HG03342 (cell line): Measurements from ENCODE around the gene ATP11A.
A peak's percentile ranks its signal among the peaks of the same experiment; 100 is the strongest.
"Not testable (repeated sequence)": the region's sequence is repeated elsewhere in the genome, so short reads cannot be mapped to it uniquely, and the experiment has no call there.

Experiments
- ATAC-seq: cut with Tn5 transposase; IDR thresholded peaks from one replicate; pipeline ENCODE4 v1.9.1; 2021; ENCODE audit warnings: mild to moderate bottlenecking, moderate library complexity; ENCODE audit not compliant: unreplicated experiment

Gene ATP11A

GRCh38 chr13:112791663-112792440 is 102.0 kb downstream of the ATP11A start:
- no peak for ATAC-seq

GRCh38 chr13:112792511-112792910 is 102.7 kb downstream of the ATP11A start:
- no peak for ATAC-seq

- no peak for ATAC-seq
These were observed 104.0 kb downstream of the ATP11A start for GRCh38 chr13:112793545-112794445.

DNA sequence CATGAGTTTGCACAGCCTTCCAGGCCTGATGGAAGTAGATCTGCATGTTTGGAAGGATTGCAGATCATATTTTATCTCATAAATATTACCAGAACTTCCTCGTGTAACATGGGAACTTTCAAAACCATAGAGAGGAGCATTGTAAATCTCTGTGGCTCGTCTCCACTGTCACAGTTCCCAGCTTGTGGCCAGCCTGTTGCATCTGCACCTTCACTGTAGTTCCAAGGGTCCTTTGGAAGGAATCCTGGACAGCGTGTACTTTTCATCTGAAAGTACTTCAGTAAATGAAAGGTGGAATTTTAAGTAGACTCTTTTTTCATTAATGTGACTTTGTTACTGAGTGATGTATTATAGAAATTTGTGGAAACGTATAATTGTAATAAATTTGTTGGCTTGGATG is 105.4 kb downstream of the ATP11A start:
- ATAC-seq, result no peak

GRCh38 chr13:112796190-112796915 is 106.5 kb downstream of the ATP11A start:
- no peak for ATAC-seq

DNA sequence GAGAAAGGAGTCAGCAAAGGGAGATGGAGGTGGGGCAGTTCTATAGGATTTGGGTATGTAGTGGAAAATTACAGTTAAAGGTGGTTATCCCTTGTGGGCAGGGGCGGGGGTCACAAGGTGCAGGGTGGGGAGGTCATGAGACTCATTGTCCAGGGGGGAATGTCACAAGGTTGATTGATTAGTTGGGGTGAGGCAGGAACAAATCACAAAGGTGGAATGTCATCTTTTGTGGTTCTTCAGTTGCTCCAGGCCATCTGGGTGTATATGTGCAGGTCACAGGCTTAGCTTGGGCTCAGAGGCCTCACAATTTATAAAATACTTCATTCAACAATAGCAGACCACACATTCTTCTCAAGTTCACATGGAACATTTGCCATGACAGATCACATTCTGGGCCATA is 109.6 kb downstream of the ATP11A start:
- ATAC-seq, result no peak

DNA sequence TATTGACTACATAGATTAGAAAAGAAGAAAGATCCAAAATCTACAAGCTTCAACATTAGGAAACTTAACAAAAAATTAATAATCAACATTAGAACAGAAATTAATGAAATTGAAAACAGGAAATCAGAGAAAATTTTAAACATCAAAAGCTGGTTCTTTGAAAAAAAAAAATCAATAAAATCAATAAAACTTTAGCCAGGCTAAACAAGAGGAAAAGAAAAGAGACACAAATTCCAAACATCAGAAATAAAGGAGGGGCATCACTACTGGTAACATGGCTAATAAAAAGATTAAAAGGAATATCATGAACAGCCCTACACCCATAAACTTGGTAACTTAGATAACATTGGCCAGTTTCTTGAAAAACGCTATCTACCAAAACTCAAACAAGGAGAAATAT is 110.2 kb downstream of the ATP11A start:
- ATAC-seq, result no peak

DNA sequence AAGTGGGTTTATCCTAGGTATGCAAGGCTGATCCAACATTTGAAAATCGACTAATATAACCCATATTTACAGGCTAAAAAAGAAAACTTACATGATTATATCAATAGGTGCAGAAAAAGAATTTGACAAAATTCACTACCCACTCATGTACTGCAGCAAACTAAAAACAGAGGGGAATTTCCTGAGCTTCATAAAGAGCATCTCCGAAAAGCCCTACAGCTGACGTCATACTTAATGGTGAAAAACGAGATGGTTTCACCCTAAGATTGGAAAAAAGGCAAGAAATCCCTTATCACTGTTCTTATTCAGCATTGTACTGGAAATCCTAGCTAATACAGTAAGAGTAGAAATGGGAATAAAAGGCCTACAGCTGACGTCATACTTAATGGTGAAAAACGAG is 111.0 kb downstream of the ATP11A start:
- not testable (repeated sequence) for ATAC-seq

GRCh38 chr13:112802802-112803195 is 113.0 kb downstream of the ATP11A start:
- peak; percentile 46 for ATAC-seq

DNA sequence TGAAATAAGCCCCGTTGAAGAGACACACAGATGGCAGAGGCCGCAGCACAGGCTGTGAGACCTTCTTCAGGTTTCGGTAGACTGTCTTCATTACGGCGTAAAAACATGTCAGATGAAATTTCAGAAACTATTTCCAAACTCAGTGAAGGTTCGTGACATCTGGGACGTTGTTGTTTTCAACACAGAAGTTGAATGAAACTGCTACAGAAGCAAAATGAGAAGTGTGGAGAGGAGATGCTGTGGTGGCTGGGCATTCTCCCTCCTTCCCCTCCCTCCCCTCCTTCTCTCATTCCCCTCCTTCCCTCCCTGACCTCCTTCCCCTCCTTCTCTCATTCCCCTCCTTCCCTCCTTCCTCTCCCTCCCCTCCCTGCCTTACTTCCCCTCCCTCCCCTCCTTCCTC is 113.6 kb downstream of the ATP11A start:
- peak; percentile 58 for ATAC-seq

- ATAC-seq, result no peak
These were observed 114.5 kb downstream of the ATP11A start for GRCh38 chr13:112804374-112804773.

DNA sequence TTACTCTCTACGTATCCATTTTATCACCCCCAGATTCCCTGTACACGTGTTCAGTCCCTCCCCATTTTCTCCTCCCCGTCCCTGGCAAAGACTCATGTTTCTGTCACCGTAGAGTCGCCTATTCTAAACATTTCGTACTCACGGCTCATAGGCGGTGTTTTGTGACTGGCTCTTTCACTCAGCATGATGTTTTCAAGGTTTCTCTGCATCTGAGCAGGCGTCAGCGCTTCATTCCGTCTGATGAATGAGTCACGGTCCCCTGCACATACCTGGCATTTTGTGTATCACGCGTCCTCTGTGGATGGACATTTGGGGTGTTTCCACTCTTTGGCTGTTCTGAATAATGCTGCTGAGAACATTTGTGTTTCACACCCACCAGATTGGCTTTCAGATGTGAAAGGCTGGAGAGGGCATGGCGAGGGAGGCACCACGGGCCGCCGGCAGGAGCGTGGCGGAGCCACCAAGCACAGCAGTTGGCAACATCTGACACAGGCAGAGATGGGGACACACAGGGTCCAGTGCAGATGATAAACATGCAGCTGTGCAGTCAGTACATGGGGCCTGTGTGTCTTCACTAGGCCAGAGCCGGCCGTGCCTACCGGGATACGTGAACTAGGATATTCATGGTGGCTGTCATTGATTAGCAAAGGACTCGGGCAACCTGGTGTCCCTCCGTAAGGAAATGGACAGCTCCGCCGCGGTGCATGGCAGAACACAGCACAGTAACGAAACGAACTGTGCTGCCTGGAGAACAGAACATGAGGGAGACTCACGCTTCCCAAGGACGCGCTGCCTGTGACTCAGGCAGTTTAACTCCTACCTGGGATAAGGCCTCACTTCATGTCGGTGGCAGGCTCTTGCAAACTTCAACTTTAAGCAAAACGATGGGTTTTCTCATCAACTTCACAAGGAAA is 117.2 kb downstream of the ATP11A start:
- no peak for ATAC-seq

- ATAC-seq, result no peak
These were observed 118.0 kb downstream of the ATP11A start for GRCh38 chr13:112807653-112808376.

- ATAC-seq, result no peak
These were observed 118.7 kb downstream of the ATP11A start for GRCh38 chr13:112808377-112809140.

DNA sequence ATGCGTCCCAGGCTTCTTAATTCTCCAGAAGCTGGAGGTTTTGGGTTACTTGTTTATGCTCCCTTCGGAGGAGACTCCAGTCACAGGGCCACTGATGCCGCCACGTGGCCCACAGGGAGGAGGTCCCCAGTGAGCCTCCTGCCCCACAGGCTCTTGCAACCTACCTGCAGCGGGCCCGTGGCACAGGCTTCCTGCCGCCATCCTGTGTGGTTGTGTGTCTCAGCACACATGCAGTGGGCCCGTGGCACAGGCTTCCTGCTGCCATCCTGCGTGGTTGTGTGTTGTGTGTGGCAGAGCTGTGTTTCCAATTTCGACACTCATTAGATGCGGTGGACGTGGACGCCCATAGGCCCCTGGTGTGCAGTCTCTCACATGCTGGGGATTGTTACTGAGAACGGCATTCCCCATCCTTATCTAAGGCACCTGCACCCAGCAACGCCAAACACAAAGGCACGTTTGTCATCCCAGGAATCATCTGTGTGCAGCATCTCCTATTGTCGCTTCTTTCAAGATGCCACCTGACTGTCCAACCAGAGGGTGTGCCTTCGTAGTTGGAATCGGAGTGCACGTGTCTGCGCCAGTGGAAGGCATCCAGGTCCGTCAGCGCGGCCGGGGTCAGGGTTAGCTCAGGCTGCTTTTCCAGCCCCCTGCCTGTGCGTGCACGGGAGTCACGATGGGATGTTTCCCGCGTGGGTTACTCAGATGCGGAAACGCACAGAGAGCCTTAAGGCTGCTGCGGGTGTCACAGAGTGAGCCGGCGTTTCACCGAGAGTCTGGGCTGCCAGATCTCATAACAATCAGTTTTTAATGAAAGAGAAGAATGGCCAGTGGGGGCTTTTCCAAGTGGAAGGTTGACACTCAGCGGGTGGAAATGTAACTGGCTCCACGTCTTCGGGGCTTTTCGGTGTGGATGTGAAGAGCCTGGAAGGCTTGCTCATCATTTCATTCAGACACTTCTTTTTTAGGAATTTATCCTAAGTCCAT is 119.8 kb downstream of the ATP11A start:
- no peak for ATAC-seq

- no peak for ATAC-seq
These were observed 120.8 kb downstream of the ATP11A start for GRCh38 chr13:112810608-112811007.

- ATAC-seq, result no peak
These were observed 122.6 kb downstream of the ATP11A start for GRCh38 chr13:112812306-112813055.
